ENCODE data around the gene CYP3A4. TPM values are rescaled to one million over a fixed set of nuclear protein-coding genes. Genes with fewer than 3 reads are reported as not detected.

Gene CYP3A4
- total and polyA plus RNA-seq, 4 experiments from 2014 or later, result not detected

- Mint-ChIP-seq H3K27me3 (no peaks in the 10 kb centered on the region), H3K4me3 (no peak overlapping the region), H3K36me3 (peaks cover 3 to 36% of the 10 kb centered on the region in 2 donors), H3K27ac (no peak overlapping the region), H3K4me1 (no peaks in the 10 kb centered on the region), H3K9me3 (peaks cover 0 to 6% (median 0%) of the 10 kb centered on the region in 8 donors)
- H3K9me3 ChIP-seq (ENCODE audit: control insufficient read depth in 1 of 2, low read length in 2 of 2), result no peaks in the 10 kb centered on the region
- intact Hi-C loops (cut with micrococcal nuclease), result no loop called here
- H3K27ac ChIP-seq (ENCODE audit: low read depth, low read length), result no peak overlapping the region
- no peaks in the 10 kb centered on the region for H3K27me3 ChIP-seq (ENCODE audit: insufficient read depth, low read length)
- no peak overlapping the region for H3K4me3 ChIP-seq (ENCODE audit: low read length in 2 of 2)
- no peaks in the 10 kb centered on the region for H3K36me3 ChIP-seq (ENCODE audit: insufficient read depth, low read length)
- ChIA-PET POLR2A (ENCODE audit: partially characterized antibody) (no interaction called here), CTCF (ENCODE audit: partially characterized antibody) (no interaction called here)
- DNase-seq, result no peak
- no peaks in the 10 kb centered on the region for H3K4me1 ChIP-seq (ENCODE audit: insufficient read depth, low read length)
Observed at GRCh38 chr7:99713995-99714570, 69.9 kb downstream of the CYP3A4 start.

DNA sequence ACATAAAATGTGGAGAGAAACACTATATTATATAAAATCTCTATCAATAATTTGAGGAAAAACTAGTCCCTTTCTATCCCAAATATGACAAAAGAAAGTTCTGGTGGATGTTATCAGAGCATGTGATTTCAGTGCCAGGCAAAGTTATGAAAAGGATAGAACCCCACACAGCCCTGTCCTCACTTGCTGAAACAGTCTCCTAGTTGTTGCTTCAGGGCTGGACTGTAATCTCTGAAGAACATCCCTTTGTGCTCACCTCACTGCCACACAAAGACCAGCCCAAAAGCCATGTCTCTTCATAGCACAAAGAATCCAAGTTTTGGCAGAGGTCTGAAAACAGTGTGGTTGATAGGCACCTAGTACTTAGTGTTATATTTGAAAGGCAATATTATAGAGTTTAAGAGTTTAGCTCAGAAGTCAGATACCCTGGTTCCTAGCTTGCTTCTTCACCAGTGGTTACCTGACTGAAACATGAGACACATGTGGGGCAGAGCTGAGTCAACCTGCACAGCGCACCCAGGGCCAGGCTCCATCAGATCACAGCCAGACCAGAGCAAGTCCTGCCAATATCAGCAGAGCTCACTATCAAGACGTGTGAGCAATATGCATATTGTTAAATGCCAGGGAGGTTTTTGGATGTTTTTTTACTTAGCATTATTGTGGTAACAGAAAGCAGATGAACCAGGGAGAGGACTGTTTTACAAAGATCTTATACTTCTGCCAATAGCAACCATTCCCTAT is 74.0 kb downstream of the CYP3A4 start:
- no peak overlapping the region for H3K27ac Mint-ChIP-seq
- H3K4me1 Mint-ChIP-seq, result no peaks in the 10 kb centered on the region

DNA sequence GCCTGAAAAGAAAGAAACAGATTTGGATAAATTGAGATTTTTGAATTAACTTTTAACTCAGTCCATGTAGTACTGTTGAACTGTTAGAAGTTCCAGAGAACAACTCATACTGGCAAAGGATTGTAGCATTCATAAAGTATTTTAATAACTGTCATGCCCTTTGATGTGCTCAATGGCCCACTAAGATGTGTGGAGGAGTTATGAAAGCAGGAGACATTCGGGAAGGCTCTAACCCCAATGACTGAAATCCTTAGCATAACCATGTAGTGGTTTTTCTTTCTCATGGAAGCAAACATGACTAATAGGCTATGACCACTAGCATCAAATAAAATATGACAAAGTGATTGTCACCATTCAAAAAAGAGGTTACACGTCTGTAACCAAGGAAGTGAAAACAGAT is 74.7 kb downstream of the CYP3A4 start:
- H3K36me3 ChIP-seq (ENCODE audit: insufficient read depth, low read length), result no peaks in the 10 kb centered on the region
- intact Hi-C loops (cut with micrococcal nuclease), result no loop called here
- no peaks in the 10 kb centered on the region for H3K27me3 ChIP-seq (ENCODE audit: insufficient read depth, low read length)
- no peaks in the 10 kb centered on the region for H3K4me1 Mint-ChIP-seq
- ChIA-PET CTCF (ENCODE audit: partially characterized antibody) (no interaction called here), POLR2A (ENCODE audit: partially characterized antibody) (no interaction called here)
- no peaks in the 10 kb centered on the region for H3K4me1 ChIP-seq (ENCODE audit: insufficient read depth, low read length)
- no peak overlapping the region for H3K4me3 ChIP-seq (ENCODE audit: low read length in 2 of 2)
- no peaks in the 10 kb centered on the region for H3K27me3 Mint-ChIP-seq
- DNase-seq, result no peak
- no peak overlapping the region for H3K4me3 Mint-ChIP-seq
- no peaks in the 10 kb centered on the region for H3K9me3 ChIP-seq (ENCODE audit: control insufficient read depth in 1 of 2, low read length in 2 of 2)
- no peak overlapping the region for H3K27ac Mint-ChIP-seq
- no peaks in the 10 kb centered on the region for H3K9me3 Mint-ChIP-seq
- peaks cover 3 to 34% of the 10 kb centered on the region in 2 donors for H3K36me3 Mint-ChIP-seq
- H3K27ac ChIP-seq (ENCODE audit: low read depth, low read length), result no peak overlapping the region

More for the DNA sequence above, 74.0 kb downstream of the CYP3A4 start:
- Histone ChIP-seq H3K4me3 (ENCODE audit: low read length in 2 of 2) (no peak overlapping the region), H3K9me3 (ENCODE audit: control insufficient read depth in 1 of 2, low read length in 2 of 2) (no peaks in the 10 kb centered on the region), H3K36me3 (ENCODE audit: insufficient read depth, low read length) (no peaks in the 10 kb centered on the region), H3K27ac (ENCODE audit: low read depth, low read length) (no peak overlapping the region), H3K27me3 (ENCODE audit: insufficient read depth, low read length) (no peaks in the 10 kb centered on the region), H3K4me1 (ENCODE audit: insufficient read depth, low read length) (no peaks in the 10 kb centered on the region)
- intact Hi-C loops (cut with micrococcal nuclease), result no loop called here
- Mint-ChIP-seq H3K4me3 (no peak overlapping the region), H3K9me3 (peaks cover 0 to 3% (median 0%) of the 10 kb centered on the region in 8 donors), H3K27me3 (no peaks in the 10 kb centered on the region), H3K36me3 (peaks cover 3 to 42% of the 10 kb centered on the region in 2 donors)
- no peak for DNase-seq
- ChIA-PET POLR2A (ENCODE audit: partially characterized antibody) (no interaction called here), CTCF (ENCODE audit: partially characterized antibody) (no interaction called here)

DNA sequence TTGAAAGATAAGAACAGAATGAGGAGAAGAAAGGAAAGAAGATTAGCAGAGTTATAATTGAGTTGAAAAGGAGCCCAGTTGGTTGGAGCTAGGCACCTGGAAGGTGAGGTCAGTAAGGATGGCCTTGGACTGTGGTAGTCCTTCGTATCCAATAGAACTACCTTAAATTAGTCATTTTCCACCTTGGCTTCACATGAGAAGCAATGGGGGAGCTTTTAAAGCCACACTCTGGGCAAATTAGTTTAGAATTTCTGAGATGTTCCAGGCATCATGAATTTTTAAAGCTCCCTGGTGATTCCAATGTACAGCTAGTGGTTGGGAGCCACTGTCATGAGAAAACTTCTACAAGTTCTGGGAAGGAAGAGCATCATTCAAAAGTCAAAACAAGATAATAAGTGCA is 76.9 kb downstream of the CYP3A4 start:
- ChIA-PET CTCF (ENCODE audit: partially characterized antibody) (no interaction called here), POLR2A (ENCODE audit: partially characterized antibody) (no interaction called here)
- Histone ChIP-seq H3K4me1 (ENCODE audit: insufficient read depth, low read length) (no peaks in the 10 kb centered on the region), H3K27me3 (ENCODE audit: insufficient read depth, low read length) (no peaks in the 10 kb centered on the region), H3K27ac (ENCODE audit: low read depth, low read length) (no peak overlapping the region), H3K36me3 (ENCODE audit: insufficient read depth, low read length) (no peaks in the 10 kb centered on the region), H3K9me3 (ENCODE audit: control insufficient read depth in 1 of 2, low read length in 2 of 2) (no peaks in the 10 kb centered on the region), H3K4me3 (ENCODE audit: low read length in 2 of 2) (no peak overlapping the region)
- intact Hi-C loops (cut with micrococcal nuclease), result no loop called here
- H3K27me3 Mint-ChIP-seq, result peaks cover 0 to 2% of the 10 kb centered on the region in 2 donors
- peaks cover 3 to 32% of the 10 kb centered on the region in 2 donors for H3K36me3 Mint-ChIP-seq
- no peak overlapping the region for H3K4me3 Mint-ChIP-seq
- no peak for DNase-seq
- no peaks in the 10 kb centered on the region for H3K4me1 Mint-ChIP-seq
- H3K9me3 Mint-ChIP-seq, result no peaks in the 10 kb centered on the region
- no peak overlapping the region for H3K27ac Mint-ChIP-seq

Other genes starting within 250 kb of the CYP3A4 start
- 10 to 100 TPM; 12.9 to 13.0 TPM for gene FAM200A, start 232.1 kb downstream of the CYP3A4 start, total RNA-seq
- 1 to 10 TPM; 1.6 to 5.9 TPM for gene FAM200A, start 232.1 kb downstream of the CYP3A4 start, polyA plus RNA-seq
- gene ZNF655, start 225.5 kb downstream of the CYP3A4 start, total RNA-seq, result 100 to 1,000 TPM; 137 to 150 TPM
- gene ZNF655, start 225.5 kb downstream of the CYP3A4 start, polyA plus RNA-seq, result 10 to 100 TPM; 66.8 to 74.0 TPM
- 1 to 10 TPM; 1.0 to 1.1 TPM for gene TMEM225B, start 185.9 kb downstream of the CYP3A4 start, total RNA-seq
- gene TMEM225B, start 185.9 kb downstream of the CYP3A4 start, polyA plus RNA-seq, result under 1 TPM; 0.61 to 0.98 TPM
- gene ZSCAN25, start 167.2 kb downstream of the CYP3A4 start, total RNA-seq, result 10 to 100 TPM; 40.4 to 43.1 TPM
- 10 to 100 TPM; 10.2 to 18.3 TPM for gene ZSCAN25, start 167.2 kb downstream of the CYP3A4 start, polyA plus RNA-seq
- not detected for gene CYP3A5, start 104.2 kb downstream of the CYP3A4 start, total RNA-seq
- gene CYP3A5, start 104.2 kb downstream of the CYP3A4 start, polyA plus RNA-seq, result under 1 TPM; 0.19 to 0.45 TPM
- gene CYP3A7, start 49.0 kb downstream of the CYP3A4 start, total RNA-seq, result not detected
- under 1 TPM in 1 of 2 donors, not detected in 1; 0.07 TPM for gene CYP3A7, start 49.0 kb downstream of the CYP3A4 start, polyA plus RNA-seq
- gene CYP3A43, start 43.8 kb upstream of the CYP3A4 start, total RNA-seq, result not detected
- not detected for gene CYP3A43, start 43.8 kb upstream of the CYP3A4 start, polyA plus RNA-seq
- gene OR2AE1, start 92.8 kb upstream of the CYP3A4 start, total RNA-seq, result not detected
- not detected for gene OR2AE1, start 92.8 kb upstream of the CYP3A4 start, polyA plus RNA-seq
- gene TRIM4, start 135.3 kb upstream of the CYP3A4 start, total RNA-seq, result 10 to 100 TPM; 69.0 to 69.7 TPM
- 10 to 100 TPM; 18.2 to 28.8 TPM for gene TRIM4, start 135.3 kb upstream of the CYP3A4 start, polyA plus RNA-seq
- gene GJC3, start 145.4 kb upstream of the CYP3A4 start, total RNA-seq, result under 1 TPM; 0.39 to 0.61 TPM
- under 1 TPM; 0.23 to 0.94 TPM for gene GJC3, start 145.4 kb upstream of the CYP3A4 start, polyA plus RNA-seq
- gene AZGP1, start 191.8 kb upstream of the CYP3A4 start, total RNA-seq, result not detected
- gene AZGP1, start 191.8 kb upstream of the CYP3A4 start, polyA plus RNA-seq, result not detected
- gene ZKSCAN1, start 231.4 kb upstream of the CYP3A4 start, total RNA-seq, result 100 to 1,000 TPM in 1 of 2 experiments, 10 to 100 TPM in 1; 94.8 to 101 TPM
- 10 to 100 TPM; 25.0 to 47.0 TPM for gene ZKSCAN1, start 231.4 kb upstream of the CYP3A4 start, polyA plus RNA-seq

All from CD4-positive, alpha-beta memory T cell (primary cell).